IMR-90 (cell line): ENCODE results near the gene KLHL8. TPM values are rescaled to one million over a fixed set of nuclear protein-coding genes. Genes with fewer than 3 reads are reported as not detected.

Experiments
- ATAC-seq: fragments of 200-7000 bp; cut with Tn5 transposase; 2 replicates; pipeline ENCODE4 v1.9.1; 2020; ENCODE audit warnings: low read depth, mild to moderate bottlenecking, moderate library complexity
- BruUV-seq: library from RNA; stranded (reverse); fragments of 400-500 nt; replicated peaks from 2 replicates; lab custom pipeline; 2021; lab: Mats Ljungman, UMichigan
- CTCF ChIA-PET: fragments of 300-600 bp; formaldehyde crosslinking; extraction: SDS; loops from one replicate; lab custom pipeline; 2021; ENCODE audit warnings: antibody characterized with exemption; lab: Yijun Ruan, JAX
- POLR2A ChIA-PET: fragments of 300-600 bp; sonication (Branson Sonifier 250); formaldehyde crosslinking; loops from one replicate; lab custom pipeline; 2022; ENCODE audit warnings: antibody characterized with exemption; ENCODE audit not compliant: unreplicated experiment; lab: Charles Lee
- DNase-seq: peaks from one replicate; pipeline ENCODE4 v3.0.0; 2013
- H2AFZ ChIP-seq: replicated peaks from 2 replicates; pipeline ENCODE3; 2013; ENCODE audit warnings: low read length, mild to moderate bottlenecking; ENCODE audit not compliant: poor library complexity
- H2AK5ac ChIP-seq: 2 replicates; pipeline ENCODE4 v1.6.1; 2013; ENCODE audit warnings: low read depth, low read length, inconsistent platforms
- H2AK9ac ChIP-seq: replicated peaks from 2 replicates; pipeline ENCODE3; 2013; ENCODE audit warnings: mild to moderate bottlenecking, low read depth, low read length, moderate library complexity; ENCODE audit not compliant: poor library complexity
- H2BK120ac ChIP-seq: 2 replicates; pipeline ENCODE4 v1.6.1; 2013; ENCODE audit warnings: low read depth, low read length, inconsistent platforms
- H2BK15ac ChIP-seq: 3 replicates; pipeline ENCODE4 v1.6.1; 2013; ENCODE audit warnings: low read depth, low read length, inconsistent platforms
- H2BK20ac ChIP-seq: 2 replicates; pipeline ENCODE4 v1.6.1; 2013; ENCODE audit warnings: low read depth, mild to moderate bottlenecking, inconsistent platforms, low read length, moderate library complexity
- H2BK5ac ChIP-seq: 2 replicates; pipeline ENCODE4 v1.6.1; 2013; ENCODE audit warnings: mild to moderate bottlenecking, low read depth, low read length, inconsistent platforms; ENCODE audit not compliant: poor library complexity, severe bottlenecking
- H3K14ac ChIP-seq: replicated peaks from 2 replicates; pipeline ENCODE4 v1.6.1; 2013; ENCODE audit warnings: low read depth, low read length, inconsistent platforms
- H3K18ac ChIP-seq: 2 replicates; pipeline ENCODE4 v1.6.1; 2013; ENCODE audit warnings: low read depth, low read length, control low read depth
- H3K23ac ChIP-seq: 2 replicates; pipeline ENCODE4 v1.6.1; 2013; ENCODE audit warnings: low read depth, low read length, inconsistent platforms
- H3K27ac ChIP-seq: 2 replicates; pipeline ENCODE4 v1.5.1; 2013; ENCODE audit warnings: mild to moderate bottlenecking, control low read depth, low read length; ENCODE audit not compliant: insufficient read depth
- H3K27me3 ChIP-seq: 2 replicates; pipeline ENCODE4 v1.6.1; 2013; ENCODE audit warnings: low read length; ENCODE audit not compliant: control insufficient read depth, insufficient read depth
- H3K36me3 ChIP-seq: 2 replicates; pipeline ENCODE4 v1.6.1; 2013; ENCODE audit warnings: low read length, mixed read lengths; ENCODE audit not compliant: control insufficient read depth, insufficient read depth
- H3K4ac ChIP-seq: 2 replicates; pipeline ENCODE4 v1.6.1; 2013; ENCODE audit warnings: low read depth, low read length, inconsistent platforms
- H3K4me1 ChIP-seq: 2 replicates; pipeline ENCODE4 v1.6.1; 2013; ENCODE audit warnings: low read length, mixed read lengths; ENCODE audit not compliant: control insufficient read depth, insufficient read depth
- H3K4me2 ChIP-seq: 2 replicates; pipeline ENCODE4 v1.6.1; 2013; ENCODE audit warnings: low read depth, mild to moderate bottlenecking, control low read depth, low read length, moderate library complexity
- H3K4me3 ChIP-seq: 2 replicates; pipeline ENCODE4 v1.5.1; 2013; ENCODE audit warnings: low read depth, mild to moderate bottlenecking, control low read depth, low read length, moderate library complexity; ENCODE audit not compliant: insufficient read depth
- H3K56ac ChIP-seq: 2 replicates; pipeline ENCODE4 v1.6.1; 2013; ENCODE audit warnings: low read length, inconsistent platforms; ENCODE audit not compliant: insufficient read depth; ENCODE audit errors: extremely low read depth
- H3K79me1 ChIP-seq, 2 experiments: 2 replicates each; pipeline ENCODE4 v1.6.1; 2013; ENCODE audit warnings: low read length in 2 of 2, inconsistent platforms in 1 of 2, low read depth in 1 of 2
- H3K9ac ChIP-seq: 2 replicates; pipeline ENCODE4 v1.6.1; 2013; ENCODE audit warnings: low read depth, low read length, control low read depth
- H3K9me1 ChIP-seq: 2 replicates; pipeline ENCODE4 v1.6.1; 2013; ENCODE audit warnings: low read length, inconsistent platforms; ENCODE audit not compliant: insufficient read depth
- H3K9me3 ChIP-seq: 2 replicates; pipeline ENCODE4 v1.6.1; 2013; ENCODE audit warnings: low read length; ENCODE audit not compliant: control insufficient read depth, insufficient read depth
- H4K20me1 ChIP-seq: 2 replicates; pipeline ENCODE4 v1.6.1; 2013; ENCODE audit warnings: low read length, inconsistent platforms; ENCODE audit not compliant: insufficient read depth
- H4K5ac ChIP-seq: 2 replicates; pipeline ENCODE4 v1.6.1; 2013; ENCODE audit warnings: mild to moderate bottlenecking, low read depth, low read length, control low read depth
- H4K8ac ChIP-seq, 2 experiments: 2 replicates each; pipeline ENCODE4 v1.6.1; 2013; ENCODE audit warnings: low read depth in 2 of 2, low read length in 2 of 2, control low read depth in 1 of 2, inconsistent platforms in 1 of 2
- H4K91ac ChIP-seq: 2 replicates; pipeline ENCODE4 v1.6.1; 2013; ENCODE audit warnings: low read depth, low read length, inconsistent platforms; ENCODE audit not compliant: insufficient read depth
- BHLHE40 ChIP-seq: fragments of 150-350 bp; IDR thresholded peaks from 2 replicates; pipeline ENCODE4 v1.6.1; 2016; ENCODE audit warnings: mild to moderate bottlenecking, low read depth, low read length
- CEBPB ChIP-seq: IDR thresholded peaks from 2 replicates; pipeline ENCODE4 v1.6.1; 2012; ENCODE audit warnings: low read depth, low read length, improper control_type of control experiment
- CHD1 ChIP-seq: IDR thresholded peaks from 2 replicates; pipeline ENCODE4 v1.6.1; 2012; ENCODE audit warnings: low read depth, low read length, improper control_type of control experiment
- FOS ChIP-seq: fragments of 150-350 bp; IDR thresholded peaks from 2 replicates; pipeline ENCODE4 v1.6.1; 2016; ENCODE audit warnings: low read depth, low read length
- MAFK ChIP-seq: IDR thresholded peaks from 2 replicates; pipeline ENCODE4 v1.6.1; 2012; ENCODE audit warnings: low read depth, low read length, improper control_type of control experiment
- MAZ ChIP-seq: IDR thresholded peaks from 2 replicates; pipeline ENCODE4 v1.6.1; 2012; ENCODE audit warnings: low read depth, mild to moderate bottlenecking, low read length, improper control_type of control experiment, moderate library complexity, borderline replicate concordance
- MXI1 ChIP-seq: IDR thresholded peaks from 2 replicates; pipeline ENCODE4 v1.6.1; 2012; ENCODE audit warnings: low read depth, mild to moderate bottlenecking, low read length, moderate library complexity, borderline replicate concordance
- NFE2L2 ChIP-seq: fragments of 150-350 bp; IDR thresholded peaks from 2 replicates; pipeline ENCODE4 v1.6.1; 2016; ENCODE audit warnings: low read depth, mild to moderate bottlenecking, low read length
- RAD21 ChIP-seq: IDR thresholded peaks from 2 replicates; pipeline ENCODE4 v1.6.1; 2012; ENCODE audit warnings: low read length, improper control_type of control experiment
- RCOR1 ChIP-seq: IDR thresholded peaks from 2 replicates; pipeline ENCODE4 v1.6.1; 2012; ENCODE audit warnings: mild to moderate bottlenecking, low read length, improper control_type of control experiment; ENCODE audit not compliant: insufficient replicate concordance
- WGBS, 2 experiments: methylation state at CpG; one replicate each; pipeline versions ENCODE4 v1.1.5 to v1.1.7; 2013; ENCODE audit warnings: missing lambda C conversion rate in 2 of 2; ENCODE audit not compliant: insufficient read length in 1 of 2; ENCODE audit errors: extremely low coverage in 2 of 2; 5-methylcytosine and 5-hydroxymethylcytosine counted together
- dilution Hi-C: fragments of 300-500 bp; cut with HindIII; formaldehyde crosslinking; loops from one replicate; pipeline ENCODE4 v1.14.3; 2018; ENCODE audit warnings: low sequenced_read_pairs; ENCODE audit not compliant: unreplicated experiment
- in situ Hi-C: fragments of 300-500 bp; cut with MboI; formaldehyde crosslinking; loops from 3 replicates; pipeline ENCODE4 v1.14.3; 2019; ENCODE audit warnings: low sequenced_read_pairs, inconsistent platforms, mixed read lengths
- intact Hi-C: fragments of 100-400 bp; cut with micrococcal nuclease; formaldehyde crosslinking; loops from 2 replicates; pipeline ENCODE4 v1.10.0; 2022
- polyA plus RNA-seq, 3 experiments: library from polyadenylated mRNA; depleted of rRNA; stranded (reverse); fragments of >200 nt; gene quantifications; 2 replicates each; pipeline ENCODE4 v1.2.3, GENCODE V29; 2012; ENCODE audit warnings: low replicate concordance in 1 of 3
- total RNA-seq: library from RNA; depleted of rRNA; stranded (reverse); fragments of >200 nt; gene quantifications from 2 replicates; pipeline ENCODE4 v1.2.3, GENCODE V29; 2012
- TF ChIP-seq, protein P1 (sequence below): fragments of 150-350 bp; IDR thresholded peaks from 2 replicates; pipeline ENCODE4 v1.6.1; 2017; ENCODE audit warnings: mild to moderate bottlenecking, antibody characterized with exemption, low read length, low read depth
- TF ChIP-seq, protein P2 (sequence below): conservative IDR thresholded peaks from 2 replicates; pipeline ENCODE4 v1.5.1; 2012; ENCODE audit warnings: mild to moderate bottlenecking, low read depth, low read length, improper control_type of control experiment
- TF ChIP-seq, protein P3 (sequence below): fragments of 150-350 bp; IDR thresholded peaks from 2 replicates; pipeline ENCODE4 v1.6.1; 2016; ENCODE audit warnings: low read depth, mild to moderate bottlenecking, low read length, moderate library complexity, borderline replicate concordance

KLHL8 gene
- total and polyA plus RNA-seq, 2 of the 4 experiments (the other 2 are of a cell fraction), result 3.1 to 9.5 TPM

DNA sequence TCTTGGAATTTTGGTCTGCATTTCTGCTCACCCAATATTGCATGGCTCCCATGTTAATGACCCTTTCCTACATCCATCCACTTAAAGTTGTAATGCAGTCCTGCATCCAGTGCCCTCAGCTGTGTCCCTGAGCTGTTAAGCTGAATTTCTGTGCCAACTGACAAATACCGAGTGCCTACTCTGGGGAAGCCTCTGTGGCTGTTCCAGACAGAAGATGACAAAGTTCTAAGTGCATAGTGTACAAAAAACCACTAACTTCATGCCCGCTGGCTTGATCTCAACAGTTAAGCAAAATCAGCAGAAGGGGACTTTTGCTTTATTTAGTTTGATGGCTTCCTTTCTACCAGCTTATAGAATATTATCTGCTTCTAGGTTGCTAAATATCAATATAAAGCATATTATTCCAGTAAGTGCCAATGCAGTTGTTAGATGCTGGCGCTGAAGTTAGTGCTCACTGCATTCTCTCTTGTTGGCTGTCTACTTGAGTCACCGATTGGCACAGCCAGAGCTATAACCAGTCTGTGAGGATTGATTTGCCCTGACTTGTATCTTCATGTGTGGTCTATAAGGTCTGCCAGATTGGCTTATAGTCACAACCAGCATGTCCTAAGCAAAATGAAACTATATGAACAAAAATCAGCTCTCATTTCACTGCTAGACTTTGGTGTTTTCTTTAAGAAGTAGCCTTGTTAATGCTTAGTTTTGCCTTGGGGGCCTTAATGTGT is 98.9 kb downstream of the KLHL8 start:
- peak overlapping the region; percentile 89 for H3K4ac ChIP-seq
- peaks cover 18% of the 10 kb centered on the region for H3K9me1 ChIP-seq
- DNase-seq (peak; percentile 47), ATAC-seq (no peak)
- WGBS, 2 experiments, result no CpG with 5 or more reads among the region's 4 CpGs
- POLR2A ChIA-PET, result no interaction called here
- no peak overlapping the region for H3K4me3 ChIP-seq
- H3K79me1 ChIP-seq, result peaks cover 39 to 61% of the 10 kb centered on the region in 2 experiments
- in situ Hi-C loops, result loop anchor here (25.0 kb wide), 1 partner anchor 634 kb away; no protein-coding TSS in a partner anchor
- H2BK120ac ChIP-seq, result peak overlapping the region; percentile 92
- peak overlapping the region; percentile 54; the same call in 1 of the 2 replicates for H4K5ac ChIP-seq
- H3K9ac ChIP-seq, result peak overlapping the region; percentile 25; the same call in 1 of the 2 replicates
- peak overlapping the region; percentile 70 for H3K23ac ChIP-seq
- H3K14ac ChIP-seq, result peak overlapping the region; percentile 74
- H2AK9ac ChIP-seq, result peak overlapping the region; percentile 3
- 0 out of 2 replicates have a peak overlapping the region, but pooled peaks have one; percentile 21 for H3K56ac ChIP-seq
- no peaks in the 10 kb centered on the region for H4K20me1 ChIP-seq
- peak overlapping the region; percentile 17 to 61; a peak in 2 of 4 replicates for H4K8ac ChIP-seq
- no peaks in the 10 kb centered on the region for H3K27me3 ChIP-seq
- peak overlapping the region; percentile 92; the same call in 1 of the 2 replicates for H2AK5ac ChIP-seq
- peaks cover 12% of the 10 kb centered on the region for H3K36me3 ChIP-seq
- H4K91ac ChIP-seq, result peak overlapping the region; percentile 71
- H2BK20ac ChIP-seq, result peak overlapping the region; percentile 70
- H3K9me3 ChIP-seq, result no peaks in the 10 kb centered on the region
- CTCF ChIA-PET, result interaction anchor here (0.6 kb wide), 1 partner anchor 198 kb away, joined by 5 read pairs; no protein-coding TSS in a partner anchor
- peak overlapping the region; percentile 29; the same call in 1 of the 2 replicates for H3K4me2 ChIP-seq
- H2BK5ac ChIP-seq, result peak overlapping the region; percentile 95
- peak overlapping the region; percentile 63; the same call in 1 of the 2 replicates for H3K18ac ChIP-seq
- no TSS peak for BruUV-seq
- peak overlapping the region; percentile 24 for H3K27ac ChIP-seq
- H2AFZ ChIP-seq, result no peak overlapping the region
- dilution Hi-C loops, result no loop called here
- peak overlapping the region; percentile 69; the same call in 1 of the 3 replicates for H2BK15ac ChIP-seq
- peaks cover 26% of the 10 kb centered on the region for H3K4me1 ChIP-seq
- intact Hi-C loops, result loop anchor here (10.0 kb wide), 1 partner anchor 197 kb away; no protein-coding TSS in a partner anchor
- TF ChIP-seq BHLHE40 (no peak), RCOR1 (no peak), MAZ (no peak), FOS (no peak), MXI1 (no peak), CHD1 (no peak), MAFK (no peak), NFE2L2 (no peak), RAD21 (no peak), CEBPB (no peak)
- TF ChIP-seq, protein P1, sequence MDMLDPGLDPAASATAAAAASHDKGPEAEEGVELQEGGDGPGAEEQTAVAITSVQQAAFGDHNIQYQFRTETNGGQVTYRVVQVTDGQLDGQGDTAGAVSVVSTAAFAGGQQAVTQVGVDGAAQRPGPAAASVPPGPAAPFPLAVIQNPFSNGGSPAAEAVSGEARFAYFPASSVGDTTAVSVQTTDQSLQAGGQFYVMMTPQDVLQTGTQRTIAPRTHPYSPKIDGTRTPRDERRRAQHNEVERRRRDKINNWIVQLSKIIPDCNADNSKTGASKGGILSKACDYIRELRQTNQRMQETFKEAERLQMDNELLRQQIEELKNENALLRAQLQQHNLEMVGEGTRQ, result no peak
- TF ChIP-seq, protein P2, sequence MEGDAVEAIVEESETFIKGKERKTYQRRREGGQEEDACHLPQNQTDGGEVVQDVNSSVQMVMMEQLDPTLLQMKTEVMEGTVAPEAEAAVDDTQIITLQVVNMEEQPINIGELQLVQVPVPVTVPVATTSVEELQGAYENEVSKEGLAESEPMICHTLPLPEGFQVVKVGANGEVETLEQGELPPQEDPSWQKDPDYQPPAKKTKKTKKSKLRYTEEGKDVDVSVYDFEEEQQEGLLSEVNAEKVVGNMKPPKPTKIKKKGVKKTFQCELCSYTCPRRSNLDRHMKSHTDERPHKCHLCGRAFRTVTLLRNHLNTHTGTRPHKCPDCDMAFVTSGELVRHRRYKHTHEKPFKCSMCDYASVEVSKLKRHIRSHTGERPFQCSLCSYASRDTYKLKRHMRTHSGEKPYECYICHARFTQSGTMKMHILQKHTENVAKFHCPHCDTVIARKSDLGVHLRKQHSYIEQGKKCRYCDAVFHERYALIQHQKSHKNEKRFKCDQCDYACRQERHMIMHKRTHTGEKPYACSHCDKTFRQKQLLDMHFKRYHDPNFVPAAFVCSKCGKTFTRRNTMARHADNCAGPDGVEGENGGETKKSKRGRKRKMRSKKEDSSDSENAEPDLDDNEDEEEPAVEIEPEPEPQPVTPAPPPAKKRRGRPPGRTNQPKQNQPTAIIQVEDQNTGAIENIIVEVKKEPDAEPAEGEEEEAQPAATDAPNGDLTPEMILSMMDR, result no peak
- TF ChIP-seq, protein P3, sequence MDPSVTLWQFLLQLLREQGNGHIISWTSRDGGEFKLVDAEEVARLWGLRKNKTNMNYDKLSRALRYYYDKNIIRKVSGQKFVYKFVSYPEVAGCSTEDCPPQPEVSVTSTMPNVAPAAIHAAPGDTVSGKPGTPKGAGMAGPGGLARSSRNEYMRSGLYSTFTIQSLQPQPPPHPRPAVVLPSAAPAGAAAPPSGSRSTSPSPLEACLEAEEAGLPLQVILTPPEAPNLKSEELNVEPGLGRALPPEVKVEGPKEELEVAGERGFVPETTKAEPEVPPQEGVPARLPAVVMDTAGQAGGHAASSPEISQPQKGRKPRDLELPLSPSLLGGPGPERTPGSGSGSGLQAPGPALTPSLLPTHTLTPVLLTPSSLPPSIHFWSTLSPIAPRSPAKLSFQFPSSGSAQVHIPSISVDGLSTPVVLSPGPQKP, result no peak
